Endothelial cell of umbilical vein (primary cell): ENCODE results near the gene EP400.

Source experiments
- FOS ChIP-seq: IDR thresholded peaks from 2 replicates; pipeline ENCODE4 v1.6.1; 2011; ENCODE audit warnings: mild to moderate bottlenecking, low read length, moderate library complexity, borderline replicate concordance; ENCODE audit not compliant: insufficient read depth
- GATA2 ChIP-seq: IDR thresholded peaks from 2 replicates; pipeline ENCODE4 v1.7.0; 2011; ENCODE audit warnings: low read depth, mild to moderate bottlenecking, moderate library complexity, mixed read lengths, low read length; ENCODE audit not compliant: insufficient read length, insufficient read depth
- POLR2A ChIP-seq: IDR thresholded peaks from 2 replicates; pipeline ENCODE4 v1.6.1; 2012; ENCODE audit warnings: low read depth, mild to moderate bottlenecking, control low read depth, low read length
- TF ChIP-seq, protein P1 (sequence below), 2 donors: IDR thresholded peaks; 1 replicate in 1 of 2; 2 replicates in 1 of 2; pipeline ENCODE4 v1.5.1; 2011; ENCODE audit warnings: low read length in 2 of 2, mild to moderate bottlenecking in 2 of 2, moderate library complexity in 2 of 2, control low read depth in 1 of 2, inconsistent platforms in 1 of 2, low read depth in 1 of 2; ENCODE audit not compliant: insufficient read depth in 1 of 2; ENCODE audit errors: extremely low read depth in 1 of 2

- TF ChIP-seq, protein P1, sequence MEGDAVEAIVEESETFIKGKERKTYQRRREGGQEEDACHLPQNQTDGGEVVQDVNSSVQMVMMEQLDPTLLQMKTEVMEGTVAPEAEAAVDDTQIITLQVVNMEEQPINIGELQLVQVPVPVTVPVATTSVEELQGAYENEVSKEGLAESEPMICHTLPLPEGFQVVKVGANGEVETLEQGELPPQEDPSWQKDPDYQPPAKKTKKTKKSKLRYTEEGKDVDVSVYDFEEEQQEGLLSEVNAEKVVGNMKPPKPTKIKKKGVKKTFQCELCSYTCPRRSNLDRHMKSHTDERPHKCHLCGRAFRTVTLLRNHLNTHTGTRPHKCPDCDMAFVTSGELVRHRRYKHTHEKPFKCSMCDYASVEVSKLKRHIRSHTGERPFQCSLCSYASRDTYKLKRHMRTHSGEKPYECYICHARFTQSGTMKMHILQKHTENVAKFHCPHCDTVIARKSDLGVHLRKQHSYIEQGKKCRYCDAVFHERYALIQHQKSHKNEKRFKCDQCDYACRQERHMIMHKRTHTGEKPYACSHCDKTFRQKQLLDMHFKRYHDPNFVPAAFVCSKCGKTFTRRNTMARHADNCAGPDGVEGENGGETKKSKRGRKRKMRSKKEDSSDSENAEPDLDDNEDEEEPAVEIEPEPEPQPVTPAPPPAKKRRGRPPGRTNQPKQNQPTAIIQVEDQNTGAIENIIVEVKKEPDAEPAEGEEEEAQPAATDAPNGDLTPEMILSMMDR (IDR thresholded peaks at IDR 0.05; ENCODE audit: extremely low read depth in 1 of 2, insufficient read depth in 1 of 2, low read depth in 1 of 2, low read length in 2 of 2) = no peak
- no peak for TF ChIP-seq POLR2A
- TF ChIP-seq GATA2 = no peak
- TF ChIP-seq FOS = no peak
These were observed 96.0 kb downstream of the EP400 start for GRCh38 chr12:132045751-132046150.
